CD1c-positive myeloid dendritic cell (primary cell): ENCODE data around the gene CYTIP.

ENCODE experiments used
- DNase-seq: peaks from one replicate; pipeline ENCODE4 v3.0.0-alpha.2; 2016; ENCODE audit errors: extremely low spot score

CYTIP gene

DNA sequence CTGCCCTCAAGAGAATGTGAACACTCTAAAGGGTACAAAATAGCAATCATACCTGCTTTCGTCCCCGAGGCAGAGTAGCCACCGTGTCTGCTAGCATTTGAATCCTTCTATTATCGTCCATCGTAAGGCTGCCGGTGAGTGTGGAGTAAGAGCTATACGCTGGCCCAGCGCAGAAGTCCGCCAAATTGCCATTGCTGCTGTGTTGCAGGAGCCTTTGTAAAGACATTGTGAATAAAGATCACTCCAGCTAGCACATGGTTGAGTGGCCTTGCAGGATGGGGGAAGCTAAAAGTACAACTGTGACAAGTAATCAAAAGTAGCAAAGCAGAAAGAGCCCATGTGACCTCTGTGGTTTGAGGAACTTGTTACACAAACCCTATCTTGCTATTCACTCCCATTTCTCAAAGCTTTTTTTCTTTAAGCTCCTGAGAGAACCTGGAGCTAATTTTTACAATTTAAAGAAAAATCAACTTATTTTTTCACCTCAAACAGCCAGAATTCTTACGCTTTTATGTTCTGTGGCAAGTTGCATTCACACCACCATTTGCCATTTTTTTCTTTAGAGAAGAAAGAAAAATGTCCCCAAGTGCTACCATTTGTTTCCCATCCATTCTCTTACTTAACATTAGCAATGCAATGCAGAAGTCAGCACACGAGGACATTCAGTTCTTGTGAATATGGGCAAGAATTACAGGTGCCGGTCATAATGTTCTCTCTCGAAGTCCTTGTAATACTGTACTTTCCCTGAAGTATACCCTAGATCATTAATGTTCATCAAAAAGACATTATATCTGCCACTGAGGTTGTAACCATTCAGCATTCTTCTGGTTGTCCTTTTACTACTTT lies at the start of gene CYTIP:
CYTIP (minus strand) TSS at position 295 of the 846 bp plus-strand sequence; CDS start at position 226, 69 bp downstream.
- peak; percentile 92 for DNase-seq

DNA sequence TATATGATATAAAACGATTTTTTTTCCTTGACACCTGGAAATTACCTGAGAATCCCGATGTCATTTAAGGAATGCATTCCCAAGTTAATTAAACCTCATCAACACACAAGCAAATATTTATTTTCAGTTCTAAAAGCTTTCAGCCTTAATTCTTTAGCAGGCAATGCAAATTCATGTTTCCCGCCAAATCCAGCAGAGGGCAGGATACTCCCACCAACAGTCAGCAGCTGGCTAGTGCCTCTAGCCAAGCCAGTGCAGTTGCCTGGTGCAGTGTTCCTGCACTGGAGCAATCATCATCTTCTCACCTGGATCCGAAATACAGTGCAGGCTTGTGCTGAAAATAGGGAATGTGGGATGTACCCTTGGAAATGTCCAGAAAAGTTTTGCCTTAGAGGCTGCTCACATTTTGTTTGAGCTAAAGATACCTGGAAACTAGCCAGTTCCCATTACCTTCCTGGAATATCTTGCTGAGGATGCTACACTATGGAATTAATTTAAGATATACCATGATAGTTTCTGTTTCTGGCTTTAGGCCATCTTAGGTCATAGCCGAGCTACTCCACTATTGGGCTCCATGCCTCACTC lies 48.4 kb upstream of the CYTIP start:
- peak; percentile 65 for DNase-seq

DNA sequence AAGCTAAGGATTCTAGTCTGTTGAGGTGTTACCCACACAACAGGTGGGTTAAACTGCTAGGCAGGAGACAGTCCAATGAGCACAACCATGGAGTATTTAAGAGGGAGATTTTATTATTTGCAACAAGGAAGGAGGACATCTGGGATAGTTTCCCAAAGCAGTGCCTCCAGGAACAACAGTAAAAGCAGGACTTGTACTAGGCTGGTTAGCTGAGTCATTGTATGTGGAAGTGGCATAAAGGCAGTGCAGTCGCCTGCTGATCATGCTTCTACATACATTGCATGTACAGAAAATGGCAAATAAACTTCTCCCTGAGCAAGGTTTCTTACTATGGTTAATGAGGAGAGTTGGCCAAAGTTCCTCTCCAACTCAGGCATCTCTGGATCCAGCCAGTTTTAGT lies 46.1 kb upstream of the CYTIP start:
- peak; percentile 28 for DNase-seq

DNA sequence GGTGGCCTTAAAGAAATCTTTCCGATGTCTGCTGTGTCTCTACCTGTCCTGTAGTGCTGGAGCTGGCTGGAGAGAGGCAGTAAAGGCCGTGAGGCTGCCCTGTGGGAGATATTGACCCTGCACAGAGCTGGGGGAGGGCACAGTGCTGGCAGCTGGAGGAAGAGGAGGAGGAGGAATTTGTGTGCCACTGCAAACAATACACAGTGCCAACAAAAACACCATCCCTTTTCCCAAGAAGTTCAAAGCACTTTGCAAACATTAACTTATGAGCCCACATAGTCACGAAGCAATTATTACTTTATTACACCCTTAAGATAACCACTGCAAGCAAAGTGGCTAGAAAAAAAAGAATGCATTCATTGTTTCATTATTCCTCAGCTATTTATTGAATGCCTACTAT lies 45.0 kb upstream of the CYTIP start:
- DNase-seq, result no peak

DNA sequence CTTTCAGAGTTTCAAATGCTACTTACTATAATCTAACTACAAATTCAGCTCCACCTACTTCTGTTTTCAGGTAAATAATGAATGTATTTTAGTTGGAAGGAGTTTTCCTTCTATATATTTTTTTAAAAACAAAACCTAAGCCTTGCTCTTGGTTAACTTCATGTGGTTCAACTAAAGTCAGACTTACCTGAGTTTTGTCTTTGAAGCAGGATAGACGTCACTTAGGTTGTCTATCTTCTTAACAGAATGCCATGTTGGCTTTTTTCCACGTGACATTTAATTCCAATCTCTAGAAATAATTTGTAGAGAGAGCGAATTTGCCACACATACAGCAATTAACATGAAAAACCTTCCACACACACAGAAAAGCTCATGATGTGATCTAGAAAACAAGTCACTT lies 43.9 kb upstream of the CYTIP start:
- no peak for DNase-seq

DNA sequence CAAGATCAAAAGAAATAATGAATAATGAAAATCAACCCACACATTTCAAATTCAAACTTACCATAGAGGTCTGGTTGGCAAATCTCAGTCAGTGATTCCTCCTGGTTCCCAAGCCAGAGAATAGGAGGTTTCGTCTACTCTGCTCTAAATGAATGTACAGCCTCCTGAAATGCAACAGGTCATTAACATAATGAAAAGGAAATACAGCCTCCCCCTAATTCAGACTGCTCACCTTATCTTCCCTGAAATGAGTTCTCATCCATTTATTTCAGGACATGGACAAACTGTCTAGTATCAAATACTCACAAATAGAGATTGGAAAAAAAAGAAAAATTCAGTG lies 43.4 kb upstream of the CYTIP start:
- DNase-seq, result no peak

DNA sequence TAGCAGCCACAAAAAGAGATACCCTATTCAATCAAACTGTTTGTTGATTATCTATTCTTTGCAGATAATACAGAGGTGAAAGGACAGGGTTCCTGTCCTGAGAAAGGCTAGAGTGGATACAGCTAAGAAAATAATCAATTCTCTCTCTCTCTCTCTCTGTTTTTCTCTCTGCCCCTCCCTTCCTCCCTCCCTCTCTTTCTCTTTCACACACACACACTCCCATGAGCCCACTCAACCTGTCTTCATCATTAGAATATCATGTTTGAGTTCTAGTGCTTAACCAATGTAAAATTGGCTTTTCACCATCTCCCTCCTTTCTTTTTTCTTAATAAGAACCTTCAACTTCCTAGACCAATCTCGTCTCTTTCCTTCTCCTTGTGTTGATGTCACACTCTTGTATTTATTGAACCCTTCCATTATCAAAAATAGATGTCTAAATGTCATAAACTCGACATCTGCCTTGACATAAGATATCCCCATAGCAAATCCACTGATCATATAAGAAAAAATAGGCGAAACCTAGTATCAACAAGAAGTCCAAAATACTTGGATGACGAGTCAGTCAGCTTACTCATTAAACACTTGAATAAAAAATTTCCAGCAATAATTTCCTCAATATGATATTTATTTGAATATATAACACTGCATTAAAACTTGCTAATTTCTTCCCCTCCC lies 42.8 kb upstream of the CYTIP start:
- no peak for DNase-seq

DNA sequence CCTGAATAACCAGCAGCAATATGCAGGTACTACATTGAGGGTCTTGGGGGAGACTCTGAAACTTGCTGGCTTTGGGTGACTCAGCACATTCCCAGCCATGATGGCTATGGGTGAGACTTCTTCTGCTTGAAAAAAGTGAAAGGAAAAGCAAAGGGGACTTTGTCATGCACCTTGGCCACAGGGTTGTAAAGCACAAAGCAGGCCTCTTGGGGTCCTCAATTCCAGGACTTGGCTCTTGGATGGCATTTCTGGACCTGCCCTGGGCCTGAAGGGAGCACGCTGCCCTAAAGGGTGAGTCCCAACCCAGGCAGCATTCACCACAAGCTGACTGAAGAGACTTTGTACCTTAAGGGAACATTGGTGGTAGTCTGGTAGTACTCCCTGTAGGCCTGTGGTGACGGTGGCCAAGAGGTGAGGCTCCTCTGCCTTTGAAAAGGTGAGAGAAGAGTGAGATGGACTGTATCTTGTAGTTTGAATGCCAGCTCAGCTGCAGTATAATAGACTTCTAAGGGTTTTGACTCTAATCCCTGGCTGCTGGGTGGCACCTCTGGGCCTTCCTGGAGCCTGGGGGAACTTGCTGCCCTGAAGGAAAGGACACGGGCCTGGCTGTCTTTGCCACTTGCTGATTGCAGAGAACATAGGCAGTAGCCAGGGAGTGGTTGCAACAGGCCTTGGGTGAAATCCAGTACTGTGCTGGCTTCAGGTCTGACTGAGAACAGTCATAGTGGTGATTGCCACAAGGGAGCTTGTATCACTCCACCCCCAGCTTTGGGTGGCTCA lies 36.5 kb upstream of the CYTIP start:
- DNase-seq, result no peak

DNA sequence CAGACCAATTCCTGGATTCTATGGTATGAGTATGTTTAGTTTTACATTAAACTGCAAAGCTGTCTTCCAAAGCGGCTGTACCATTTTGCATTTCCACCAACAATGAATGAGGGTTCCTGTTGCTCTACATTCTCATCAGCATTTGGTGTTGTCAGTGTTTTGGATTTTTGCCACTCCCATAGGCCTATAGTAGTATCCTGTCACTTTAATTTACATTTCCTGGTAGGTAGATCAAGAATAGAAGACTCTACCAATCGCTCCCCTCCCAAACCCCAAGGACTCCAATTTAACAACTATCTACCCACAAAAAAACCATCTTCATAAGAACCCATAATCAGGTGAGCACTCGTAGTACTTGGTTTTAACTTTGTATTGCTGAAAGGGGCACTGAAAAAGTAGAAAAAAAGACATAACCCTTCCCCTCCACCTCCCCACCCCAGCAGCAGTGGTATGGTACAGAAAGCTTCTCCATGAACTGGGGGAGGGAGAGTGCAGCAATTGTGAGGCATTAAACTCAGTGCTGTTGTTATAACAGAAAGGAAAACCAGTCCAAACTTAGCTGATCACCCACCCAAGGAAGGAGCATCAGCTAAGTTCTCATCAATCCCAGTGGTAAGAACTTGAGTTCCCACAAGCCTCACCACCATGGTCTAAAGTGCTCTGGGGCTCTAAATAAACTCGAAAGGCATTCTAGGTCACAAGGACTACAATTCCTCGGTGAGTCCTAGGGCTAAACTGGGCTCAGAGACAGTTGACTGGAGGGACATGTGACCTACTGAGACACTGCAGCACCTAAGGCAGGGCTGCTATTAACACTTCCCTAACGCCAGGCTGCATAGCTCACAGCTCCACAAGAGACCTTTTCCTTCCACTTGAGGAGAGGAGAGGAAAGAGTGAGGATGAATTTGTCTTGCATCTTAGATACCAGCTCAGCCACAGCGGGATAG lies 35.5 kb upstream of the CYTIP start:
- peak; percentile 15 for DNase-seq

DNA sequence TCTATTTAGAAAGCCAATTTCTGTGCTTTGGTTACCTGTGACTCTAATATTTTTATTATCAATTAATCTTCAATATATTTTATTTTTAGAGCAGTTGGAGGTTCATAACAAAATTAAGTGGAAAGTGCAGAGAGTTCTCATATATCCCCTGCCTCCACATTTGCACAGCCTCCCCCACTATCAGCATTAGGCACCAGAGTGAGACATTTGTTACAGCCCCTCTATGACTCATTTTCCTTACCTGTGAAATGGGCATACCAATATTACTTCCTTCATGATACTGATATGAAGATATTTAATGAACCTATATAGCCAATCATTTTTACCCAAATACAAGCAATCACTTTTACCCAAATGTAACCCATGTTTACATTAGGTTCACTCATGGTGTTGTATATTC lies 34.0 kb upstream of the CYTIP start:
- no peak for DNase-seq

DNA sequence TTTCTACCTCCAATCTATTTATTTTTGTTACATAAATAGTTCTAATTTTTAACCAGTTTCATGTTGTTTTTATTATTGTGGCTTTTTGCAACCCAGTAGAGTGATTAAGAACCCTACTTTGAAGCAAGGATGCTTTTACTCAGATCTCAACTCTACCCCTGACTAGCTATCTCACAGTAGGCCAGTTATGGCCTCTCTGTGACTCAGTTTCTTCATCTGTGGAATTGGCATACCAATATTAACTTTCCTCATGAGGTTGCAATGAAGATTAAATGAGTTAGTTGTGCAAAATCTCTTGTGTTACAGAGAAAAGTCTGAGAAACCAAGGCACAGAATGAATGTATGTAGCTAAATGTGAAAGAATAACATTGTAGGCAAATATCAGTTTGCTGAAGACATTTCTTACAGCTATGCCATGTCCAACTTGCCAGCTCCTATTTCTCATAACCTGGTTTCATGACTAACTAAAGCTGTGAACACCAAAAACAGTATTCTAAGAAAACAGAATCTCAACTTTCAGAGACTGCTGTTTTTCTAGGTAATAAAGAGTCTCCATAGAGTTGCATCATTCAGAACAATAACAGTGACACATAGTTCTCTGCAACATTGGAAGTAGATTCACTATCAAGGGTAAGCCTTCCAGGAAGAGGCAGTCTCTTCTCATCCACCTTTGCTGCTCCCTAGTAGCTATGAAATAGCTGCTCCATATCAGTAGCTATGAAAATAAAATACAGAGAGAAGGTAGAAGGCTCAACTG lies 33.2 kb upstream of the CYTIP start:
- no peak for DNase-seq

DNA sequence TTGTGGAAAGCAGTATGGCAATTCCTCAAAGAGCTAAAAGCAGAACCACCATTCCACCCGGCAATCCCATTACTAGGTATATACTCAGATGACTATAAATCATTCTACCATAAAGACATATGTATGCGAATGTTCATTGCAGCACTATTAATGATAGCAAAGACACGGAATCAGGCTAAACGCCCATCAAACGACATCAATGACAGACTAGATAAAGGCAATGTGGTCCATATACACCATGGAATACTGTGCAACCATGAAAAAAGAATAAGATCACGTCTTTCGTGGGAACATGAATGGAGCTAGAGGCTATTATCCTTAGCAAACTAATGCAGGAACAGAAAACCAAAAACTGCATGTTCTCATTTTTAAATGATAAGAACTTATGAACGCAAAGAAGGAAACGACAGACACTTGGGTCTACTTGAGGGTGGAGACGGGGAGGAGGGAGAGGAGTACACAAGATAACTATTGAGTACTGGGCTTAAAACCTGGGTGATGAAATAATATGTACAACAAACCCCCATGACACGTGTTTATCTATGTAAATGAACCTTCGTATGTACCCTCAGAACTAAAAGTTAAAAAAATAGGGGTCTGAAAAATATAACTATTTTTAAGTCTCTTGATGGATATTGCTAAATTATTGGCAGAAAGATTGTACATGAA lies 32.0 kb upstream of the CYTIP start:
- DNase-seq, result no peak

DNA sequence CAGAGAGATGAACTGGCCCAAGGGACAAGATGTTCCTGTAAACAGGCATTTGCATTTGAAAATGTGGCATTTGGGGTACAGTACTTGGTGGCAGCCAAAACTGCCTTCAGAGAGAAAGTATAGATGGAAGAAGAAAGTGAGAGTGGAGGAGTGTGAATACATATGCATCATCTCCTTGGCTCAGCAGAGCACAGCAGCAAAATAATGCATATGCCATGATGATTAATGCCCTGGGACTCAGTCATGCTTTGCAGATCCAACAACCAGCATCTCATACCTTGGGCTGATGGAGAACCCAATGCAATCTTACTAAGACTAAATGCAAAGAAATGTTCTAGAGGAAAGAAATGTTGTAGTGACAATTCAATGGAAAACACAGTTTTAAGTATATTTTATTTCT lies 29.7 kb upstream of the CYTIP start:
- no peak for DNase-seq

DNA sequence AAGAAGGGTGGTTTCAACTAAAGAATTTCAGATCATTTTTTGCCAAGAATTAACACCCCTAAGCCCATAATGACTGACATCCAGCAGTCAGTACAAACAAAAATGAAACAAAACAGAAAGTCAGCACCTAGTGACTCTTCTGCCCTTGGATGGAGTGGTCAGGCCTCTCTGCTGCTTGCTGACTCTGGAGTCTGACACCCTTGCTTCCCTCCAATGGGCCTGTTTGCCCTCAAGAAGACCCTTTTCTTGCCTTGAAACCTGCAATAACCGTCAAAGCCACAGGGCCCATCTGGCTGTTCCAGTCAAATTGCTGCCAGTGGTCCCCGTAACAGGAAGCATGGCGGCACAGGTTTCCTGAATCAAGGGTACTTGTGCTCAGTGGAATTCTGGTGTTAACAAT lies 27.2 kb upstream of the CYTIP start:
- DNase-seq, result no peak

DNA sequence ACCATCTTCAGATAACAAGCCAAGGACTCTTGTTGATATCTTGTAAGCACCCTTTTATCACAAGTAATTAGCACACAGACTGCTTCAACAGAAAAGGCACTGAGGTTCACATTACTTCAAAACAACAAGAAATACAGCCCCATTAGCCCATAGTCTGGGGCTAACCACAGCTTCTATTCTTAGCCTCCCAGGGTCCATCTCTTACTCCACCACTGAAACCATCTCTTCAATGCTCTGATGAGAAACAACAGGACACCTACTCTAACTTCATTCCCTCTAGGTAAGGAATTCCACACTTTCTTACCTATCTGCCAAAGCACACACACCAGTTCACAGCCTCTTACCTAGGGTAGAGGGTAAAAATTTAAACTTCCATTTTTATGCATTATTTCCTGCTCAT lies 26.4 kb upstream of the CYTIP start:
- no peak for DNase-seq

DNA sequence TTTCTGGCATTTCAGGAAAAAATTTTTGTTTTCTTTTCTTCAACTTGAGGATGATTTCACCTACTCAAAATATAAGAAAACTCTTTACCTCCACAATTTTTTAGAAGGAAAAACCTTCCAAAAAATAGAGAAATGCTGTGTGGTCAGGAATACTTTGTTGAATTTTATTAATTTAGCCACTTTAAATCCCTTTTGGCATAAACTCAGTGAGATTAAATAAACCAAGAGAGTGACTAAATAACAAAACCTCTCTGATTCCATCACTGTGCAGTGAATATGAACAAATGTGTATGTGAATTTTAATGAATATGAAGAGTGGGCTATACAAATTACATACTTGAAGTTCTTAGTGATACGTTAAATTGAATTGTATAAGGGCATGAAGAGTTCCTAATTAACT lies 25.8 kb upstream of the CYTIP start:
- no peak for DNase-seq

DNA sequence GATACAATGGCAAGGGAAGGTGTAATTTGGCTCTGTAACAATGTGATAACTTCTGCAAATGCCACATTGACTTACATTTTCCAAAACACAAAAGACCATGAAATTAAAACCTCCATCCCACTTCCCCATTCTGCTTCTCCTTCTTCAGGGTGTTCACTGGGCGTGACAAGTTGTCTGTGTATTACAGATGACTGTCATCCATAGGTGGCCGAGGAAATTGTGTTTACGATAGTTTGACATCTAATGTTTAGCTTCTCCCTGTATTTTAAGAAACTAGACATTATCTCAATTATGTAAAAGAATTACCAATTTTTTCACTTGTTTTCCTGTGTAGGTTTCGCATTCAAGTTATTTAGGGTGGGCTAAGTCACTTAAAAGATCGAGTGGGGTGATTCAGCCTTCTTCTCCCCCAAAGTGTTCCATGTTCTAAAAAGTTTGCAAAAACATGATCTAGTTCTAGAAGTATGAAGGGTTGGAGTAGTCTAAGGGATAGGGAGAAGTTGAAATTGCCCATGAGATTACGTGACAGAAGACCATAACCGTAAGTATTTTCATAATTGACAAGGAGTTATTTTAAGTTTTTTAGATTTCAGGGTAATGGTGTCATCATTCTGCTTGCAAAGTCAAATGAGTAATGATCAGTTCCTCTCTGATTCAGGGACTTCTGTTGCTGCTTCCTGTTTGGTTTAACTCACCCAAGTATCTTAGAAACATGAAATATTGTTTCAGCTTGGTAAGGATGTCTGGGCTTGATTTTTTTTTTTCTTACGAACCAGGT lies 25.2 kb upstream of the CYTIP start:
- peak; percentile 92 for DNase-seq

DNA sequence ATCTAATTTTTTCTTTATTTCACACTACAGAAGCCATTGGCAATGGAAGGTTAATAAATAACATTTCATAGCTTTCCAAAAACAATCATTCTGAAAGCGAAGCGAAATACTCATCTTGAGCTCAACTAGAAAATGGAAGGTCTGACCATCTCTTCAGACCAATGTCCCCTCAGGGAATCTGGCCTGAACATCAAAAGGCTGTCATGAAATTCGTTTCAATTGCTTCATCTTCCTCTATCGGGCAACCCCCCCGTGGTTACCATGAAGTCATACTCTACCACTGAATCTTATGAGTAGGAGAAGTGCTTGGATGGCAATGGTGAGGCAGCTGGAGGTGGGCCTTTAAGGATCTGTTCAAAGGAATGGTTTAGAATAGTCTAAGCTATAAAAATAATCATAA lies 22.9 kb upstream of the CYTIP start:
- DNase-seq, result peak; percentile 57

DNA sequence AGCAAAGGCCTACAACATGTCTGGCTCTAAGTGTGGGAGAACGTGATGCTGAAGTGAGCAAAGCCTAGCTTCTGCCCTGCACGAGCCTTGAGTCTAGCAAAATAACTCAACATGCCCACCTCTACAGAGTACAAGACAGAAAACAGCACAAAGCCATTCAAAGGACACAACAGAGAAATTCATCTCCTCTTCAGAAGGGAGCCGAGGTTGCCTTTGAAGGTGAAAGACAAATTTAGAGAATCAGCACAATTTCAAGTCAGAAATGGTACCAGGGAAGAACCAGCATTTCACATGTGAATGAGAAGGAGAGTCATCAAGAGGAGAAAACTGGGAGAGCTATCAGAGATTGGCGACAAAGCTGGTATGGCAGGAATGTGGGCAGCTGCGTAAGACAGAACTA lies 21.7 kb upstream of the CYTIP start:
- DNase-seq, result no peak
